Esophagus muscularis mucosa (tissue), 4 donors: ENCODE data around the gene RDX. TPM values are rescaled to one million over a fixed set of nuclear protein-coding genes. Genes with fewer than 3 reads are reported as not detected.

Experiments used
- DNase-seq: peaks from one replicate; pipeline ENCODE4 v3.0.0-alpha.2; 2017; ENCODE audit errors: extremely low spot score
- H3K27ac ChIP-seq, 4 donors: fragments of 200-600 bp; sonication (generic); replicated peaks in 1 of 4; 1 replicate in 3 of 4; 2 replicates in 1 of 4; pipeline ENCODE4 v1.5.1; 2016 to 2019; ENCODE audit warnings: mild to moderate bottlenecking in 1 of 4
- H3K27me3 ChIP-seq, 4 donors: fragments of 200-600 bp; sonication (generic); one replicate each; pipeline versions ENCODE4 v1.5.1 to v1.6.0; 2016 to 2019
- H3K36me3 ChIP-seq, 4 donors: fragments of 200-600 bp; sonication (generic); one replicate each; pipeline ENCODE4 v1.5.1; 2016 to 2019
- H3K4me1 ChIP-seq, 4 donors: fragments of 200-600 bp; sonication (generic); one replicate each; pipeline ENCODE4 v1.5.1; 2016 to 2019
- H3K4me3 ChIP-seq, 4 donors: fragments of 200-600 bp; sonication (generic); 1 replicate in 2 of 4; 2 replicates in 2 of 4; pipeline ENCODE4 v1.5.1; 2016 to 2019; ENCODE audit warnings: mild to moderate bottlenecking in 4 of 4, moderate library complexity in 1 of 4
- H3K9me3 ChIP-seq, 4 donors: fragments of 200-600 bp; sonication (generic); 1 replicate in 3 of 4; 2 replicates in 1 of 4; pipeline ENCODE4 v1.5.1; 2016 to 2019
- EP300 ChIP-seq: sonication (generic); formaldehyde crosslinking; IDR thresholded peaks from one replicate; pipeline ENCODE4 v1.6.1; 2017; ENCODE audit warnings: antibody characterized with exemption
- POLR2A ChIP-seq: fragments of 450-650 bp; IDR thresholded peaks from one replicate; pipeline ENCODE4 v1.6.1; 2017; ENCODE audit warnings: antibody characterized with exemption, moderate library complexity, mild to moderate bottlenecking, low read depth
- POLR2AphosphoS5 ChIP-seq, 2 donors: sonication (generic); formaldehyde crosslinking; IDR thresholded peaks; one replicate each; pipeline ENCODE4 v1.6.1; 2017; ENCODE audit warnings: antibody characterized with exemption in 2 of 2
- WGBS: methylation state at CpG from one replicate; pipeline ENCODE4 v1.1.5; 2018; 5-methylcytosine and 5-hydroxymethylcytosine counted together
- intact Hi-C: fragments of 100-400 bp; cut with DNase I; formaldehyde crosslinking; loops from one replicate; pipeline ENCODE4 v1.15.1; 2023
- total RNA-seq, 4 donors: library from RNA; depleted of rRNA; stranded (reverse); fragments of >200 nt; gene quantifications; one replicate each; pipeline versions ENCODE4 v1.1.0 to v1.2.1, GENCODE V29; 2016
- TF ChIP-seq, protein P1 (sequence below), 3 experiments: fragments of 200-600 bp in 2 of 3; fragments of 450-650 bp in 1 of 3; sonication (generic) in 2 of 3; IDR thresholded peaks; one replicate each; pipeline ENCODE4 v1.5.1; 2017 to 2019; ENCODE audit warnings: antibody characterized with exemption in 3 of 3, mild to moderate bottlenecking in 2 of 3, moderate library complexity in 1 of 3

Gene RDX
- total RNA-seq, 4 donors from 2014 or later: 86.6 to 105 (median 90.4) TPM

DNA sequence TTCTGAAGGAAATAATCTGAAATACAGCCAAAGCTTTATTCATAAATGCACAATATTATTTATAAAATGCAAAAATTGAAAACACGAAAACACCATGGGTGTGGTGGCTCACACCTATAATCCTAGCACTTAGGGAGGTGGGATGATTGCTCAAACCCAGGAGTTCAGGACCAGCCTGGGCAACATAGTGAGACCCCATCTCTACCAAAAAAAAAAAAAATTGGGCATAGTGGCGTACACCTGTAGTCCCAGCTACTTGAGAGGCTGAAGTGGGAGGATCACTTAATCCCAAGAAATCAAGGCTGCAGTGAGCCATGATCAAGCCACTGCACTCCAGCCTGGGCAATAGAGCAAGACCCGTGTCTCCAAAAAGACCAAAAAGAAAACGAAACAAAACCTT lies 5.2 kb upstream of the RDX start:
- Histone ChIP-seq H3K4me1 (peaks cover 16 to 34% (median 26%) of the 10 kb centered on the region in 4 donors), H3K36me3 (no peaks in the 10 kb centered on the region), H3K27me3 (no peaks in the 10 kb centered on the region), H3K4me3 (no peak overlapping the region), H3K9me3 (no peaks in the 10 kb centered on the region), H3K27ac (no peak overlapping the region)
- intact Hi-C loops: no loop called here
- WGBS: 95% methylated on average over 4 of the region's 4 CpGs
- DNase-seq: no peak
- no peak for TF ChIP-seq EP300
- TF ChIP-seq, protein P1, sequence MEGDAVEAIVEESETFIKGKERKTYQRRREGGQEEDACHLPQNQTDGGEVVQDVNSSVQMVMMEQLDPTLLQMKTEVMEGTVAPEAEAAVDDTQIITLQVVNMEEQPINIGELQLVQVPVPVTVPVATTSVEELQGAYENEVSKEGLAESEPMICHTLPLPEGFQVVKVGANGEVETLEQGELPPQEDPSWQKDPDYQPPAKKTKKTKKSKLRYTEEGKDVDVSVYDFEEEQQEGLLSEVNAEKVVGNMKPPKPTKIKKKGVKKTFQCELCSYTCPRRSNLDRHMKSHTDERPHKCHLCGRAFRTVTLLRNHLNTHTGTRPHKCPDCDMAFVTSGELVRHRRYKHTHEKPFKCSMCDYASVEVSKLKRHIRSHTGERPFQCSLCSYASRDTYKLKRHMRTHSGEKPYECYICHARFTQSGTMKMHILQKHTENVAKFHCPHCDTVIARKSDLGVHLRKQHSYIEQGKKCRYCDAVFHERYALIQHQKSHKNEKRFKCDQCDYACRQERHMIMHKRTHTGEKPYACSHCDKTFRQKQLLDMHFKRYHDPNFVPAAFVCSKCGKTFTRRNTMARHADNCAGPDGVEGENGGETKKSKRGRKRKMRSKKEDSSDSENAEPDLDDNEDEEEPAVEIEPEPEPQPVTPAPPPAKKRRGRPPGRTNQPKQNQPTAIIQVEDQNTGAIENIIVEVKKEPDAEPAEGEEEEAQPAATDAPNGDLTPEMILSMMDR (IDR thresholded peaks at IDR 0.05): no peak
- TF ChIP-seq POLR2A: no peak
- no peak for TF ChIP-seq POLR2AphosphoS5 (IDR thresholded peaks at IDR 0.05)

DNA sequence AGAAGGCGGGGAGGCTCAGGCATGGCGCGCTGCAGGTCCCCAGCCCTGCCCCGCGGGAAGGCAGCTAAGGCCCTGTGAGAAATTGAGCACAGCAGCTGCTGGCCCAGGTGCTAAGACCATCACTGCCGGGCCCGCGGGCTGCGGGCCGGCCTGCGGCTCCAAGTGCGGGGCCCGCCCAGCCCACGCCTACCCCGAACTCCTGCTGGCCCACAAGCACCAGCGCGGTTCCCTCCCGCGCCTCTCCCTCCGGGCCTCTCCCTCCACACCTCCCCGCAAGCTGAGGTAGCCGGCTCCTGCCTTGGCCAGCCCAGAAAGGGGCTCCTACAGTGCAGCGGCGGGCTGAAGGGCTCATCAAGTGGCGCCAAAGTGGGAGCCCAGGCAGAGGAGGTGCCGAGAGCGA lies 4.6 kb upstream of the RDX start:
- H3K4me1 ChIP-seq: peaks cover 16 to 28% (median 22%) of the 10 kb centered on the region in 4 donors
- H3K27me3 ChIP-seq: no peaks in the 10 kb centered on the region
- WGBS: 99% methylated on average over 16 of the region's 27 CpGs
- no peaks in the 10 kb centered on the region for H3K9me3 ChIP-seq
- H3K27ac ChIP-seq: no peak overlapping the region
- no peak for TF ChIP-seq POLR2AphosphoS5 (IDR thresholded peaks at IDR 0.05)
- no peak for TF ChIP-seq POLR2A
- TF ChIP-seq, protein P1 (IDR thresholded peaks at IDR 0.05): no peak
- no peak for TF ChIP-seq EP300
- H3K36me3 ChIP-seq: no peaks in the 10 kb centered on the region
- intact Hi-C loops: no loop called here
- H3K4me3 ChIP-seq: no peak overlapping the region
- no peak for DNase-seq

DNA sequence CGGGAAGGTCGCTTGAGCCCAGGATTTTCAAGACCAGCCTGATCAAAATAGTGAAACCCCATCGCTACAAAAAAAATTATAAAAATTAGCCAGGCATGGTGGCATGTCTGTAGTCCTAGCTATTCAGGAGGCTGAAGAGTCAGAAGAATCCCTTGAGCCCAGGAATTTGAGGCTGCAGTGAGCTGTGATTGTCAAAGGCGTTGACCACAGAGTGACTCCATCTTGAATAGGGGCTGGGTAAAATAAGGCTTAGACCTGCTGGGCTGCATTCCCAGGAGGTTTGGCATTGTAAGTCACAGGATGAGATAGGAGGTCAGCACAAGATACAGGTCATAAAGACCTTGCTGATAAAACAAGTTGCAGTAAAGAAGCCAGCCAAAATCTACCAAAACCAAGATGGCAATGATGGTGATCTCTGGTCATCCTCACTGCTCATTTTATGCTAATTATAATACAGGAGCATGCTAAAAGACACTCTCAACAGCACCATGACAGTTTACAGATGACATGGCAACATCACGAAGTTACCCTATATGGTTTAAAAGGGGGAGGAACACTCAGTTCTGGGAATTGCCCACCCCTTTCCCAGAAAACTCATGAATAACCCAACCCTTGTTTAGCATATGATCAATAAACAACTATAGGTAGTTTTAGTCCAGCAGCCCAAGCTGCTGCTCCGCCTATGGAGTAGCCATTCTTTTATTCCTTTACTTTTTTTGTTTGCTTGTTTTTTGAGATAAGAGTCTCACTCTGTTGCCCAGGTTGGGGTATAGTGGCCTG lies 2.8 kb upstream of the RDX start:
- WGBS: 94% methylated on average over 6 of the region's 6 CpGs

DNA sequence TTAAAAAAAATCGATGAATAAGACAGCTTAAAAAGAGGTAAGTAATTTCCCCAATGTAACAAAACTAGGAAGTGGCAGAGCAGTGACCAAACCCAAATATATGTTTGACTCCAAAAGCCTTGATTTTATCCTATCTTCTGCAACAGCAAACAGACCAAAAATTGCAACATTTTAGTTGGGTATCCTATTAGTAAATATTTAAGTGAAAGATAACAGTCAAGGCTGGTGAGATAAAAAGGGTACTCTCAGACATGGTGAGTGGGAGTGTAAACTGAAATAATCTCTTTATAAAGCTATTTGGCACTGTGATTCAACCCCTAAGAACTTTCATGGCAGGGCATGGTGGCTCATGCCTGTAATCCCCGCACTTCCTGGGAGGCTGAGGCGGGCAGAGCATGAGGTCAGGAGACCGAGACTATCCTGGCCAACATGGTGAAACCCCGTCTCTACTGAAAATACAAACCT lies 1.9 kb upstream of the RDX start:
- Histone ChIP-seq H3K36me3 (no peaks in the 10 kb centered on the region), H3K27me3 (no peaks in the 10 kb centered on the region), H3K4me1 (peaks cover 28 to 38% (median 31%) of the 10 kb centered on the region in 4 donors), H3K4me3 (no peak overlapping the region), H3K27ac (no peak overlapping the region), H3K9me3 (no peaks in the 10 kb centered on the region)
- DNase-seq: no peak
- TF ChIP-seq POLR2AphosphoS5 (IDR thresholded peaks at IDR 0.05): no peak
- TF ChIP-seq, protein P1 (IDR thresholded peaks at IDR 0.05): no peak
- TF ChIP-seq POLR2A: no peak
- no peak for TF ChIP-seq EP300
- WGBS: 85% methylated on average over 5 of the region's 5 CpGs
- intact Hi-C loops: loop anchor here (5.0 kb wide), 1 partner anchor 79 kb away; no protein-coding TSS in a partner anchor

More for the DNA sequence above, 2.8 kb upstream of the RDX start:
- TF ChIP-seq POLR2A (no peak), EP300 (no peak), POLR2AphosphoS5 (IDR thresholded peaks at IDR 0.05) (no peak)
- TF ChIP-seq, protein P1 (IDR thresholded peaks at IDR 0.05): no peak
- no peaks in the 10 kb centered on the region for H3K27me3 ChIP-seq
- no peak overlapping the region for H3K27ac ChIP-seq
- intact Hi-C loops: loop anchor here (5.0 kb wide), 1 partner anchor 78 kb away; no protein-coding TSS in a partner anchor
- no peak overlapping the region for H3K4me3 ChIP-seq
- H3K36me3 ChIP-seq: no peaks in the 10 kb centered on the region
- no peak for DNase-seq
- H3K9me3 ChIP-seq: no peaks in the 10 kb centered on the region
- peaks cover 20 to 29% (median 23%) of the 10 kb centered on the region in 4 donors for H3K4me1 ChIP-seq
